K562 (cell line): Measurements from ENCODE around the gene CD4. TPM values are rescaled to one million over a fixed set of nuclear protein-coding genes. Genes with fewer than 3 reads are reported as not detected.

Experiments used
- ATAC-seq: fragments of 200-7000 bp; cut with Tn5 transposase; 3 replicates; pipeline ENCODE4 v1.9.1; 2020; ENCODE audit warnings: moderate library complexity
- BruUV-seq: library from RNA; stranded (reverse); fragments of 400-500 nt; replicated peaks from 2 replicates; lab custom pipeline; 2021; lab: Mats Ljungman, UMichigan
- CTCF ChIA-PET: fragments of 300-600 bp; formaldehyde crosslinking; extraction: SDS; loops from one replicate; lab custom pipeline; 2021; ENCODE audit warnings: low intra/inter-chr PET ratio; lab: Yijun Ruan, JAX
- POLR2A ChIA-PET: fragments of 300-600, 350-650 bp; sonication (Branson Sonifier 250); formaldehyde crosslinking; extraction: SDS; loops from one replicate; lab custom pipeline; 2021; ENCODE audit warnings: antibody characterized with exemption, inconsistent platforms; lab: Yijun Ruan, JAX
- DNase-seq, 4 experiments: peaks; one replicate each; pipeline versions ENCODE4 v3.0.0 to v3.0.0-alpha.2; 2011 to 2018; ENCODE audit warnings: low spot score in 3 of 4, mixed read lengths in 3 of 4; ENCODE audit errors: extremely low read depth in 1 of 4
- FAIRE-seq: peaks from 2 replicates; lab custom pipeline; 2011; peaks lifted over from hg19 to GRCh38; lab: Jason Lieb, UNC
- H2AFZ ChIP-seq: 2 replicates; pipeline ENCODE4 v1.6.0; 2011; ENCODE audit warnings: low read depth, low read length, control low read depth, inconsistent platforms
- H3K27ac ChIP-seq: fragments of 200-600 bp; 3 replicates; pipeline ENCODE4 v1.8.0; 2011; ENCODE audit warnings: low read depth, mild to moderate bottlenecking, control low read depth, inconsistent platforms, low read length, moderate library complexity, mixed read lengths; ENCODE audit errors: extremely low read depth
- H3K27me3 ChIP-seq, 2 experiments: fragments of 300-600 bp in 1 of 2; 2 replicates in 1 of 2; 3 replicates in 1 of 2; pipeline versions ENCODE4 v1.6.0 to v1.8.0; 2011; ENCODE audit warnings: inconsistent platforms in 2 of 2, low read length in 2 of 2, mild to moderate bottlenecking in 1 of 2, mixed read lengths in 1 of 2, moderate library complexity in 1 of 2; ENCODE audit not compliant: control insufficient read depth in 2 of 2, insufficient read depth in 2 of 2
- H3K36me3 ChIP-seq: fragments of 300-600 bp; 3 replicates; pipeline ENCODE4 v1.8.0; 2011; ENCODE audit warnings: mild to moderate bottlenecking, low read length, inconsistent platforms; ENCODE audit not compliant: control insufficient read depth, insufficient read depth
- H3K4me1 ChIP-seq, 2 experiments: fragments of 200-600 bp in 1 of 2; replicated peaks in 1 of 2; 2 replicates in 1 of 2; 3 replicates in 1 of 2; pipeline versions ENCODE4 v1.5.1 to v1.8.0; 2011; ENCODE audit warnings: inconsistent platforms in 2 of 2, low read length in 2 of 2, mild to moderate bottlenecking in 1 of 2, mixed read lengths in 1 of 2, moderate library complexity in 1 of 2; ENCODE audit not compliant: control insufficient read depth in 2 of 2, insufficient read depth in 2 of 2
- H3K4me2 ChIP-seq: 2 replicates; pipeline ENCODE4 v1.6.1; 2011; ENCODE audit warnings: low read length, control low read depth, inconsistent platforms, mixed read lengths; ENCODE audit not compliant: insufficient read depth
- H3K4me3 ChIP-seq: fragments of 200-600 bp; sonication (generic), shearing (Covaris generic); 2 replicates; pipeline ENCODE4 v1.5.1; 2016; ENCODE audit warnings: control low read depth, inconsistent platforms
- H3K79me2 ChIP-seq: fragments of 200-600 bp; 3 replicates; pipeline ENCODE4 v1.8.0; 2011; ENCODE audit warnings: low read length, inconsistent platforms; ENCODE audit not compliant: control insufficient read depth, insufficient read depth
- H3K9ac ChIP-seq, 2 experiments: 2 replicates each; pipeline versions ENCODE4 v1.6.0 to v1.6.1; 2011; ENCODE audit warnings: low read depth in 2 of 2, low read length in 2 of 2, control low read depth in 1 of 2, inconsistent platforms in 1 of 2, mild to moderate bottlenecking in 1 of 2, mixed read lengths in 1 of 2; ENCODE audit not compliant: insufficient read depth in 1 of 2
- H3K9me1 ChIP-seq: one replicate; pipeline ENCODE4 v1.6.0; 2011; ENCODE audit warnings: inconsistent platforms, mild to moderate bottlenecking, low read length, moderate library complexity; ENCODE audit not compliant: control insufficient read depth, insufficient read depth
- H3K9me3 ChIP-seq: replicated peaks from 2 replicates; pipeline ENCODE4 v1.5.1; 2011; ENCODE audit warnings: low read depth, low read length, inconsistent platforms; ENCODE audit not compliant: control insufficient read depth, insufficient read depth
- H4K20me1 ChIP-seq: replicated peaks from 2 replicates; pipeline ENCODE4 v1.6.1; 2011; ENCODE audit warnings: low read length, inconsistent platforms, mixed read lengths; ENCODE audit not compliant: control insufficient read depth, insufficient read depth
- CXXC5 ChIP-seq: fragments of 250-450 bp; sonication (Bioruptor Pico); IDR thresholded peaks from 2 replicates; pipeline ENCODE4 v1.8.0; 2022; ENCODE audit warnings: inconsistent platforms, mild to moderate bottlenecking, moderate library complexity
- POLR2AphosphoS2 ChIP-seq: IDR thresholded peaks from 2 replicates; pipeline ENCODE4 v1.6.1; 2012; ENCODE audit warnings: low read length, improper control_type of control experiment
- SLC30A9 ChIP-seq: fragments of 250-450 bp; sonication (Bioruptor Pico); IDR thresholded peaks from 2 replicates; pipeline ENCODE4 v1.8.0; 2022; ENCODE audit warnings: mild to moderate bottlenecking, moderate library complexity
- SRF ChIP-seq, 2 experiments: fragments of 250-450, 450-650 bp in 1 of 2; sonication (Bioruptor Pico) in 1 of 2; sonication (generic) in 1 of 2; formaldehyde crosslinking; IDR thresholded peaks; 2 replicates each; pipeline versions ENCODE4 v1.5.0 to v1.5.1; 2020 to 2022; ENCODE audit warnings: mild to moderate bottlenecking in 1 of 2, missing genetic modification reagents in 1 of 2
- STAT5A ChIP-seq: IDR thresholded peaks from 2 replicates; pipeline ENCODE4 v1.6.1; 2012; ENCODE audit warnings: low read length, inconsistent platforms, borderline replicate concordance
- TCFL5 ChIP-seq: fragments of 250-450 bp; sonication (Bioruptor Pico); conservative IDR thresholded peaks from 2 replicates; pipeline ENCODE4 v1.6.1; 2021; ENCODE audit warnings: mild to moderate bottlenecking, moderate library complexity, matching md5 sums
- TSC22D4 ChIP-seq: fragments of 450-650 bp; IDR thresholded peaks from 2 replicates; pipeline ENCODE4 v1.6.1; 2016; ENCODE audit warnings: missing genetic modification characterization, missing biosample characterization, control low read depth
- ZBED1 ChIP-seq: IDR thresholded peaks from 2 replicates; pipeline ENCODE4 v1.6.1; 2014
- ZBTB8A ChIP-seq: fragments of 450-650 bp; IDR thresholded peaks from 2 replicates; pipeline ENCODE4 v1.6.1; 2018; ENCODE audit warnings: mild to moderate bottlenecking, moderate library complexity; ENCODE audit not compliant: partially characterized antibody
- ZNF551 ChIP-seq: fragments of 250-450 bp; sonication (Bioruptor Pico); IDR thresholded peaks from 2 replicates; pipeline ENCODE4 v1.5.0; 2021; ENCODE audit warnings: mild to moderate bottlenecking, moderate library complexity
- ZNF696 ChIP-seq: fragments of 250-450 bp; sonication (Bioruptor Pico); conservative IDR thresholded peaks from 2 replicates; pipeline ENCODE4 v1.4.0; 2020; ENCODE audit warnings: mild to moderate bottlenecking, moderate library complexity
- WGBS: fragments of 100-300 bp; shearing (Covaris generic); methylation state at CpG from one replicate; pipeline ENCODE4 v1.1.6; 2016; ENCODE audit warnings: low coverage, mixed read lengths; ENCODE audit not compliant: insufficient coverage; ENCODE audit errors: missing lambda C conversion rate; 5-methylcytosine and 5-hydroxymethylcytosine counted together
- in situ Hi-C: fragments of 300-500 bp; cut with MboI; formaldehyde crosslinking; loops from 4 replicates; pipeline ENCODE4 v1.15.0; 2018; ENCODE audit warnings: inconsistent platforms, mixed read lengths
- intact Hi-C: fragments of 100-400 bp; cut with micrococcal nuclease; formaldehyde crosslinking; loops from 2 replicates; pipeline ENCODE4 v1.14.2; 2022
- polyA plus RNA-seq, 8 experiments: library from polyadenylated mRNA; depleted of rRNA in 4 of 8; stranded (reverse) in 5 of 8; unstranded in 3 of 8; fragments of >200 nt; fragmentation: Nextera tagmentation in 2 of 8; fragmentation: Illumina TruSeq in 1 of 8; extraction: Ambion mirVana in 2 of 8; extraction: Trizol in 1 of 8; gene quantifications; 2 replicates each; pipeline versions ENCODE4 v1.2.1 to v1.2.3, GENCODE V29; 2011 to 2014; ENCODE audit warnings: inconsistent platforms in 1 of 8, missing spikeins in 1 of 8
- total RNA-seq, 7 experiments: library from RNA; depleted of rRNA in 6 of 7; stranded (reverse); fragments of >200 nt in 6 of 7; fragmentation: Illumina TruSeq in 2 of 7; extraction: Trizol in 2 of 7; gene quantifications; 2 replicates each; pipeline versions ENCODE4 v1.2.1 to v1.2.3, GENCODE V29; 2011 to 2021; ENCODE audit warnings: low replicate concordance in 1 of 7
- TF ChIP-seq, protein P1 (sequence below): fragments of 250-450 bp; sonication (Bioruptor Pico); IDR thresholded peaks from 2 replicates; pipeline ENCODE4 v1.9.0; 2021; ENCODE audit warnings: mild to moderate bottlenecking
- TF ChIP-seq, protein P2 (sequence below): sonication (generic); formaldehyde crosslinking; IDR thresholded peaks from 2 replicates; pipeline ENCODE4 v1.8.1; 2023; ENCODE audit warnings: mild to moderate bottlenecking, missing genetic modification reagents
- TF ChIP-seq, protein P3 (sequence below): fragments of 450-650 bp; IDR thresholded peaks from 2 replicates; pipeline ENCODE4 v1.6.1; 2017; ENCODE audit warnings: antibody characterized with exemption, mild to moderate bottlenecking
- TF ChIP-seq, protein P4 (sequence below): fragments of 250-450 bp; sonication (Bioruptor Pico); IDR thresholded peaks from 2 replicates; pipeline ENCODE4 v1.4.0; 2020; ENCODE audit warnings: mild to moderate bottlenecking, moderate library complexity

The CD4 gene
- total and polyA plus RNA-seq, 9 of the 15 experiments (the other 6 are each of a cell fraction or from before 2014, with no cell fraction given) = 0.06 to 0.27 (median 0.09) TPM; not detected in 5

DNA sequence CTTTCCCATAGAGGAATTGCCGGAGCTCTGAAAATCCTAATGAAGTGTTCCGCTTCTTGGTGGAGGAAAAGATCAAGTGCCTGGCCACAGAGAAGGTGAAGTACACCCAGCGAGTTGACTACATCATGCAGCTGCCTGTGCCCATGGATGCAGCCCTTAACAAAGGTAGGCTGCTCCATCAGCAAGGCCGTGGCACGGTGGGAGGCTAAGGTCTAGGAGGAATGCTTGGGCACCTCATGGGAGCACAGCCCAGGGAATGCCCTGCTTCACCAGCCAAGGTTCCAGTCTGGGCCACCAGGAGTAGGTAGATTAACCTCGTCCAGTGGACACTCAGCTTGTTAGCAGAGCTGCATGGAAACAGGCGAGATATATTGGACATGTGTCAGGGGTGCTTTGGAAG, 71.6 kb downstream of the CD4 start:
- WGBS = 100% methylated on average over 5 of the region's 7 CpGs
- Histone ChIP-seq H3K27me3 (no peaks in the 10 kb centered on the region), H3K9ac (no peak overlapping the region), H3K79me2 (no peaks in the 10 kb centered on the region), H3K9me1 (no peaks in the 10 kb centered on the region), H4K20me1 (no peaks in the 10 kb centered on the region), H3K4me1 (peaks cover under 1 to 2% of the 10 kb centered on the region in 2 experiments; a peak in 3 of 5 replicates), H3K4me3 (no peak overlapping the region), H3K36me3 (peaks cover 91% of the 10 kb centered on the region), H3K9me3 (no peaks in the 10 kb centered on the region), H3K4me2 (no peak overlapping the region), H2AFZ (no peak overlapping the region), H3K27ac (no peak overlapping the region)
- intact Hi-C loops = no loop called here
- TF ChIP-seq, protein P1, sequence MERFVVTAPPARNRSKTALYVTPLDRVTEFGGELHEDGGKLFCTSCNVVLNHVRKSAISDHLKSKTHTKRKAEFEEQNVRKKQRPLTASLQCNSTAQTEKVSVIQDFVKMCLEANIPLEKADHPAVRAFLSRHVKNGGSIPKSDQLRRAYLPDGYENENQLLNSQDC = no peak
- TF ChIP-seq SLC30A9 (CRISPR knock-in tag) (no peak), ZNF551 (CRISPR knock-in tag) (no peak), ZBTB8A (no peak), TCFL5 (CRISPR knock-in tag) (no peak), TSC22D4 (tag) (no peak), ZBED1 (no peak), SRF (CRISPR knock-in tag; IDR thresholded peaks at IDR 0.05) (no peak), STAT5A (no peak), POLR2AphosphoS2 (no peak), CXXC5 (no peak), ZNF696 (CRISPR knock-in tag) (no peak)
- TF ChIP-seq, protein P2, sequence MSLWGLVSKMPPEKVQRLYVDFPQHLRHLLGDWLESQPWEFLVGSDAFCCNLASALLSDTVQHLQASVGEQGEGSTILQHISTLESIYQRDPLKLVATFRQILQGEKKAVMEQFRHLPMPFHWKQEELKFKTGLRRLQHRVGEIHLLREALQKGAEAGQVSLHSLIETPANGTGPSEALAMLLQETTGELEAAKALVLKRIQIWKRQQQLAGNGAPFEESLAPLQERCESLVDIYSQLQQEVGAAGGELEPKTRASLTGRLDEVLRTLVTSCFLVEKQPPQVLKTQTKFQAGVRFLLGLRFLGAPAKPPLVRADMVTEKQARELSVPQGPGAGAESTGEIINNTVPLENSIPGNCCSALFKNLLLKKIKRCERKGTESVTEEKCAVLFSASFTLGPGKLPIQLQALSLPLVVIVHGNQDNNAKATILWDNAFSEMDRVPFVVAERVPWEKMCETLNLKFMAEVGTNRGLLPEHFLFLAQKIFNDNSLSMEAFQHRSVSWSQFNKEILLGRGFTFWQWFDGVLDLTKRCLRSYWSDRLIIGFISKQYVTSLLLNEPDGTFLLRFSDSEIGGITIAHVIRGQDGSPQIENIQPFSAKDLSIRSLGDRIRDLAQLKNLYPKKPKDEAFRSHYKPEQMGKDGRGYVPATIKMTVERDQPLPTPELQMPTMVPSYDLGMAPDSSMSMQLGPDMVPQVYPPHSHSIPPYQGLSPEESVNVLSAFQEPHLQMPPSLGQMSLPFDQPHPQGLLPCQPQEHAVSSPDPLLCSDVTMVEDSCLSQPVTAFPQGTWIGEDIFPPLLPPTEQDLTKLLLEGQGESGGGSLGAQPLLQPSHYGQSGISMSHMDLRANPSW = no peak
- TF ChIP-seq, protein P3, sequence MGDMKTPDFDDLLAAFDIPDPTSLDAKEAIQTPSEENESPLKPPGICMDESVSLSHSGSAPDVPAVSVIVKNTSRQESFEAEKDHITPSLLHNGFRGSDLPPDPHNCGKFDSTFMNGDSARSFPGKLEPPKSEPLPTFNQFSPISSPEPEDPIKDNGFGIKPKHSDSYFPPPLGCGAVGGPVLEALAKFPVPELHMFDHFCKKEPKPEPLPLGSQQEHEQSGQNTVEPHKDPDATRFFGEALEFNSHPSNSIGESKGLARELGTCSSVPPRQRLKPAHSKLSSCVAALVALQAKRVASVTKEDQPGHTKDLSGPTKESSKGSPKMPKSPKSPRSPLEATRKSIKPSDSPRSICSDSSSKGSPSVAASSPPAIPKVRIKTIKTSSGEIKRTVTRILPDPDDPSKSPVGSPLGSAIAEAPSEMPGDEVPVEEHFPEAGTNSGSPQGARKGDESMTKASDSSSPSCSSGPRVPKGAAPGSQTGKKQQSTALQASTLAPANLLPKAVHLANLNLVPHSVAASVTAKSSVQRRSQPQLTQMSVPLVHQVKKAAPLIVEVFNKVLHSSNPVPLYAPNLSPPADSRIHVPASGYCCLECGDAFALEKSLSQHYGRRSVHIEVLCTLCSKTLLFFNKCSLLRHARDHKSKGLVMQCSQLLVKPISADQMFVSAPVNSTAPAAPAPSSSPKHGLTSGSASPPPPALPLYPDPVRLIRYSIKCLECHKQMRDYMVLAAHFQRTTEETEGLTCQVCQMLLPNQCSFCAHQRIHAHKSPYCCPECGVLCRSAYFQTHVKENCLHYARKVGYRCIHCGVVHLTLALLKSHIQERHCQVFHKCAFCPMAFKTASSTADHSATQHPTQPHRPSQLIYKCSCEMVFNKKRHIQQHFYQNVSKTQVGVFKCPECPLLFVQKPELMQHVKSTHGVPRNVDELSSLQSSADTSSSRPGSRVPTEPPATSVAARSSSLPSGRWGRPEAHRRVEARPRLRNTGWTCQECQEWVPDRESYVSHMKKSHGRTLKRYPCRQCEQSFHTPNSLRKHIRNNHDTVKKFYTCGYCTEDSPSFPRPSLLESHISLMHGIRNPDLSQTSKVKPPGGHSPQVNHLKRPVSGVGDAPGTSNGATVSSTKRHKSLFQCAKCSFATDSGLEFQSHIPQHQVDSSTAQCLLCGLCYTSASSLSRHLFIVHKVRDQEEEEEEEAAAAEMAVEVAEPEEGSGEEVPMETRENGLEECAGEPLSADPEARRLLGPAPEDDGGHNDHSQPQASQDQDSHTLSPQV = no peak
- TF ChIP-seq, protein P4, sequence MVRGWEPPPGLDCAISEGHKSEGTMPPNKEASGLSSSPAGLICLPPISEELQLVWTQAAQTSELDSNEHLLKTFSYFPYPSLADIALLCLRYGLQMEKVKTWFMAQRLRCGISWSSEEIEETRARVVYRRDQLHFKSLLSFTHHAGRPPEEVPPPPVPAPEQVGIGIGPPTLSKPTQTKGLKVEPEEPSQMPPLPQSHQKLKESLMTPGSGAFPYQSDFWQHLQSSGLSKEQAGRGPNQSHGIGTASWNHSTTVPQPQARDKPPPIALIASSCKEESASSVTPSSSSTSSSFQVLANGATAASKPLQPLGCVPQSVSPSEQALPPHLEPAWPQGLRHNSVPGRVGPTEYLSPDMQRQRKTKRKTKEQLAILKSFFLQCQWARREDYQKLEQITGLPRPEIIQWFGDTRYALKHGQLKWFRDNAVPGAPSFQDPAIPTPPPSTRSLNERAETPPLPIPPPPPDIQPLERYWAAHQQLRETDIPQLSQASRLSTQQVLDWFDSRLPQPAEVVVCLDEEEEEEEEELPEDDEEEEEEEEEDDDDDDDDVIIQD (CRISPR knock-in tag) = no peak
- CTCF ChIA-PET = no interaction called here
- ATAC-seq = no peak
- BruUV-seq = no TSS peak
- in situ Hi-C loops = no loop called here
- no peak for DNase-seq
- no peak for FAIRE-seq
- POLR2A ChIA-PET = interaction anchor here (0.6 to 1.3 kb wide), 2 partner anchors 8 to 44 kb away, joined by 3 to 10 read pairs; partner anchors contain the start of gene USP5
